CD4-positive, alpha-beta T cell (primary cell): ENCODE measurements around the gene WWC2. TPM values are rescaled to one million over a fixed set of nuclear protein-coding genes. Genes with fewer than 3 reads are reported as not detected.

Experiments
- ATAC-seq: fragments of 200-7000 bp; cut with Tn5 transposase; one replicate; pipeline ENCODE4 v1.10.0; 2022; ENCODE audit warnings: mild to moderate bottlenecking; ENCODE audit not compliant: poor library complexity
- CTCF ChIA-PET: fragments of 350-600 bp; sonication (Branson Sonifier 250); formaldehyde crosslinking; loops from one replicate; lab custom pipeline; 2021; ENCODE audit warnings: antibody characterized with exemption, inconsistent platforms; lab: Charles Lee
- POLR2A ChIA-PET: fragments of 350-600 bp; sonication (Branson Sonifier 250); formaldehyde crosslinking; loops from one replicate; lab custom pipeline; 2021; ENCODE audit warnings: antibody characterized with exemption, inconsistent platforms; lab: Charles Lee
- DNase-seq, 14 experiments: peaks; one replicate each; pipeline ENCODE4 v3.0.0-alpha.2; 2013 to 2020; ENCODE audit warnings: mixed read lengths in 2 of 14
- H3K27ac ChIP-seq, 2 donors: one replicate each; pipeline versions ENCODE4 v1.5.1 to v1.7.0; 2013; ENCODE audit warnings: low read length in 2 of 2, low read depth in 1 of 2, mild to moderate bottlenecking in 1 of 2
- H3K27me3 ChIP-seq, 2 experiments: 1 replicate in 1 of 2; 2 replicates in 1 of 2; pipeline versions ENCODE4 v1.6.1 to v1.7.0; 2013; ENCODE audit warnings: low read length in 2 of 2, control low read depth in 1 of 2, mild to moderate bottlenecking in 1 of 2, moderate library complexity in 1 of 2; ENCODE audit not compliant: insufficient read depth in 2 of 2, control insufficient read depth in 1 of 2
- H3K36me3 ChIP-seq: one replicate; pipeline ENCODE4 v1.6.1; 2013; ENCODE audit warnings: low read length, control low read depth; ENCODE audit not compliant: insufficient read depth
- H3K4me1 ChIP-seq: one replicate; pipeline ENCODE4 v1.6.1; 2013; ENCODE audit warnings: low read length, control low read depth; ENCODE audit not compliant: insufficient read depth
- H3K4me3 ChIP-seq: one replicate; pipeline ENCODE4 v1.5.1; 2013; ENCODE audit warnings: mild to moderate bottlenecking, low read length, moderate library complexity
- H3K9me3 ChIP-seq, 2 experiments: 1 replicate in 1 of 2; 2 replicates in 1 of 2; pipeline versions ENCODE4 v1.6.1 to v1.7.0; 2013; ENCODE audit warnings: low read length in 2 of 2, mild to moderate bottlenecking in 2 of 2, control low read depth in 1 of 2, moderate library complexity in 1 of 2; ENCODE audit not compliant: control insufficient read depth in 1 of 2, insufficient read depth in 1 of 2
- H3K27ac Mint-ChIP-seq: one replicate; pipeline ENCODE4 v1.8.0; 2020; ENCODE audit warnings: mixed read lengths
- H3K27me3 Mint-ChIP-seq: one replicate; pipeline ENCODE4 v1.8.0; 2021; ENCODE audit warnings: mixed read lengths
- H3K36me3 Mint-ChIP-seq: one replicate; pipeline ENCODE4 v1.8.0; 2021; ENCODE audit warnings: low read depth, mixed read lengths
- H3K4me1 Mint-ChIP-seq: one replicate; pipeline ENCODE4 v1.8.0; 2021; ENCODE audit warnings: low read depth, mixed read lengths
- H3K4me3 Mint-ChIP-seq: one replicate; pipeline ENCODE4 v1.8.0; 2020; ENCODE audit warnings: mild to moderate bottlenecking, mixed read lengths
- H3K9me3 Mint-ChIP-seq: one replicate; pipeline ENCODE4 v1.8.0; 2020; ENCODE audit warnings: mixed read lengths
- intact Hi-C, 2 experiments: fragments of 100-400 bp; cut with DNase I in 1 of 2; cut with micrococcal nuclease in 1 of 2; formaldehyde crosslinking; loops; one replicate each; pipeline versions ENCODE4 v1.15.1 to v1.9.0; 2023 to 2025; cut with DNase I, micrococcal nuclease
- total RNA-seq, 174 experiments: library from RNA in 2 of 174; stranded (reverse) in 2 of 174; gene quantifications; one replicate each; pipeline ENCODE4 v1.2.3 and lab custom pipeline; 2021 to 2026
- TF ChIP-seq, protein P1 (sequence below): fragments of 200-600 bp; IDR thresholded peaks from one replicate; pipeline ENCODE4 v1.8.0; 2022; ENCODE audit warnings: antibody characterized with exemption, mild to moderate bottlenecking

Gene WWC2
- total RNA-seq, 2 experiments from 2014 or later, result 4.1 to 4.9 TPM

DNA sequence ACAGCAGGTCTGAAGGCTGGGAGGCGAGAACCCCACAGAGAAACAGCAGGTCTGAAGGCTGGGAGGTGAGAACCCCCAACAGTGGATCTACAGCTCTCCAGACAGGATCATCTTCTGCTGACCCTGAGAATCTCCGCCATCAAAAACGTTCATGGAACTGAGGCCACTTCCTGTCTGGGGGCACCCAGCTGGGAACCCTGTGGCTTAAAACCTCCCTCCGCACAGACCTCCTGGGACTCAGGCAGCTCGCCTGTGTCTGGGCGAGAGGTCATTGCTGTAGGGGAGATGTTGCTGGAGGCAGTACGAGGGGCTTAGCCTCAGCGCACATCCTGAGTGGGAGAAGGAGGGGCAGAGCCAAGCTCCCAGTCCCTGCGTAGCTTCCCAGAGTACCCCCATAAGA lies 238.3 kb downstream of the WWC2 start:
- no peak for ATAC-seq
- Histone ChIP-seq H3K36me3 (no peaks in the 10 kb centered on the region), H3K9me3 (peaks cover 0 to under 1% of the 10 kb centered on the region in 2 experiments), H3K27me3 (peaks cover 0 to 3% of the 10 kb centered on the region in 2 experiments), H3K4me1 (no peaks in the 10 kb centered on the region), H3K4me3 (no peak overlapping the region), H3K27ac (no peak overlapping the region)
- H3K27me3 Mint-ChIP-seq, result peaks cover 29% of the 10 kb centered on the region
- no peak overlapping the region for H3K27ac Mint-ChIP-seq
- H3K4me1 Mint-ChIP-seq, result no peaks in the 10 kb centered on the region
- no peaks in the 10 kb centered on the region for H3K36me3 Mint-ChIP-seq
- no peaks in the 10 kb centered on the region for H3K9me3 Mint-ChIP-seq
- DNase-seq, result no peak
- intact Hi-C loops, result no loop called here
- POLR2A ChIA-PET, result no interaction called here
- TF ChIP-seq, protein P1, sequence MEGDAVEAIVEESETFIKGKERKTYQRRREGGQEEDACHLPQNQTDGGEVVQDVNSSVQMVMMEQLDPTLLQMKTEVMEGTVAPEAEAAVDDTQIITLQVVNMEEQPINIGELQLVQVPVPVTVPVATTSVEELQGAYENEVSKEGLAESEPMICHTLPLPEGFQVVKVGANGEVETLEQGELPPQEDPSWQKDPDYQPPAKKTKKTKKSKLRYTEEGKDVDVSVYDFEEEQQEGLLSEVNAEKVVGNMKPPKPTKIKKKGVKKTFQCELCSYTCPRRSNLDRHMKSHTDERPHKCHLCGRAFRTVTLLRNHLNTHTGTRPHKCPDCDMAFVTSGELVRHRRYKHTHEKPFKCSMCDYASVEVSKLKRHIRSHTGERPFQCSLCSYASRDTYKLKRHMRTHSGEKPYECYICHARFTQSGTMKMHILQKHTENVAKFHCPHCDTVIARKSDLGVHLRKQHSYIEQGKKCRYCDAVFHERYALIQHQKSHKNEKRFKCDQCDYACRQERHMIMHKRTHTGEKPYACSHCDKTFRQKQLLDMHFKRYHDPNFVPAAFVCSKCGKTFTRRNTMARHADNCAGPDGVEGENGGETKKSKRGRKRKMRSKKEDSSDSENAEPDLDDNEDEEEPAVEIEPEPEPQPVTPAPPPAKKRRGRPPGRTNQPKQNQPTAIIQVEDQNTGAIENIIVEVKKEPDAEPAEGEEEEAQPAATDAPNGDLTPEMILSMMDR, result no peak
- CTCF ChIA-PET, result no interaction called here
- no peak overlapping the region for H3K4me3 Mint-ChIP-seq

DNA sequence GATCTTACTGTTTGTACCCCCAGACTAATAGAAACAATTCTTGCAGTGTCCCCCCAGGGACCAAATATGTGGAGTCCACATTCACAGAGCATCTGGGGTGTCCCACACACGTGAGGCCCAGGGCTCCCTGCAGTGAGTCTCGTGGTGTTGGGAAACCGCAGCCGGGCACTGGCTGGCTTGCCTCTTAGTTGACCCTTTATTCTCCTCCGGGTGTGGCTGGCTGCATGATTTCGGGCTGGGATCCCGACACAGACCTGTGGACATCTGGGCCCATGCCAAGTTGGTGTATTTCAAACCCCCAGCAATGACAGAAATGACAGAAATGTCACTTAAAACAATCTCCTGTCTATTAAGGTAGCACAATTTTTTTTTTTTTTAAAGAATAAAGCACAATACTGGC lies 238.8 kb downstream of the WWC2 start:
- DNase-seq, result no peak
- intact Hi-C loops, result no loop called here
- no peak overlapping the region for H3K4me3 Mint-ChIP-seq
- Histone ChIP-seq H3K4me1 (peaks cover 3% of the 10 kb centered on the region), H3K36me3 (no peaks in the 10 kb centered on the region), H3K27me3 (no peaks in the 10 kb centered on the region), H3K9me3 (peaks cover 0 to 6% of the 10 kb centered on the region in 2 experiments), H3K4me3 (no peak overlapping the region), H3K27ac (no peak overlapping the region)
- no peak for ATAC-seq
- no peaks in the 10 kb centered on the region for H3K9me3 Mint-ChIP-seq
- TF ChIP-seq, protein P1, result no peak
- H3K36me3 Mint-ChIP-seq, result no peaks in the 10 kb centered on the region
- ChIA-PET POLR2A (no interaction called here), CTCF (no interaction called here)
- H3K27ac Mint-ChIP-seq, result no peak overlapping the region
- no peaks in the 10 kb centered on the region for H3K4me1 Mint-ChIP-seq
- H3K27me3 Mint-ChIP-seq, result peaks cover 24% of the 10 kb centered on the region

GRCh38 chr4:183342541-183343533 lies 243.8 kb downstream of the WWC2 start:
- Histone ChIP-seq H3K9me3 (peaks cover 0 to 8% of the 10 kb centered on the region in 2 experiments), H3K27ac (no peak overlapping the region), H3K36me3 (no peaks in the 10 kb centered on the region), H3K4me1 (peaks cover 8% of the 10 kb centered on the region), H3K4me3 (peak overlapping the region; percentile 5), H3K27me3 (peaks cover 3 to 9% of the 10 kb centered on the region in 2 experiments)
- no peak for DNase-seq
- POLR2A ChIA-PET, result no interaction called here
- H3K27me3 Mint-ChIP-seq, result peaks cover 37% of the 10 kb centered on the region
- CTCF ChIA-PET, result no interaction called here
- intact Hi-C loops, result no loop called here
- H3K9me3 Mint-ChIP-seq, result no peaks in the 10 kb centered on the region
- no peaks in the 10 kb centered on the region for H3K4me1 Mint-ChIP-seq
- H3K27ac Mint-ChIP-seq, result no peak overlapping the region
- TF ChIP-seq, protein P1, result no peak
- H3K4me3 Mint-ChIP-seq, result no peak overlapping the region
- ATAC-seq, result no peak
- no peaks in the 10 kb centered on the region for H3K36me3 Mint-ChIP-seq
